Fibroblast of pulmonary artery (primary cell): ENCODE data around the gene PTPRA.

ENCODE experiments used
- DNase-seq: peaks from one replicate; pipeline ENCODE4 v3.0.0-alpha.2; 2010; ENCODE audit warnings: low read depth
- H3K4me3 ChIP-seq: replicated peaks from 2 replicates; pipeline ENCODE4 v1.5.1; 2011; ENCODE audit warnings: low read depth, mild to moderate bottlenecking, control low read depth, low read length, moderate library complexity
- TF ChIP-seq, protein P1 (sequence below): IDR thresholded peaks from 2 replicates; pipeline ENCODE4 v1.5.1; 2011; ENCODE audit warnings: mild to moderate bottlenecking, control low read depth, low read length, inconsistent platforms; ENCODE audit errors: missing control alignments

The PTPRA gene

DNA sequence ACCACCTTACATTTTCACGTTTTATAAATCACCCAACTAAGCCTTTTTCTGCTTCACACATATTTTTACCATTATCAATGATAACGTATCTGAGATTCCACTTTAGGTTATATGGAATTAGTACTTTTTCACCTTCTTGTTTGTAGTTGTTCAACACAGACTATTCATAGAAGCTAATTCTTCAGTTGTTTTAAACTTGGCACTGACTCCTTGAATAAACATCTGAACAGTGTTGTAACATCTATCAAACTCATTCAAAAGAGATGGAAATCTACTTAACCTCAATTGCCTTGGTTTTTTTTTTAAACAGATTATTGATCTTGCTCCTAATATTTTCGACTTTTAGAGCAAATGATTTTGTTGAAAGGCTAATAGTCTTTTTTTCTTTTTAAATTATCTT, 34.2 kb downstream of the PTPRA start:
- H3K4me3 ChIP-seq = no peak overlapping the region
- DNase-seq = no peak
- TF ChIP-seq, protein P1, sequence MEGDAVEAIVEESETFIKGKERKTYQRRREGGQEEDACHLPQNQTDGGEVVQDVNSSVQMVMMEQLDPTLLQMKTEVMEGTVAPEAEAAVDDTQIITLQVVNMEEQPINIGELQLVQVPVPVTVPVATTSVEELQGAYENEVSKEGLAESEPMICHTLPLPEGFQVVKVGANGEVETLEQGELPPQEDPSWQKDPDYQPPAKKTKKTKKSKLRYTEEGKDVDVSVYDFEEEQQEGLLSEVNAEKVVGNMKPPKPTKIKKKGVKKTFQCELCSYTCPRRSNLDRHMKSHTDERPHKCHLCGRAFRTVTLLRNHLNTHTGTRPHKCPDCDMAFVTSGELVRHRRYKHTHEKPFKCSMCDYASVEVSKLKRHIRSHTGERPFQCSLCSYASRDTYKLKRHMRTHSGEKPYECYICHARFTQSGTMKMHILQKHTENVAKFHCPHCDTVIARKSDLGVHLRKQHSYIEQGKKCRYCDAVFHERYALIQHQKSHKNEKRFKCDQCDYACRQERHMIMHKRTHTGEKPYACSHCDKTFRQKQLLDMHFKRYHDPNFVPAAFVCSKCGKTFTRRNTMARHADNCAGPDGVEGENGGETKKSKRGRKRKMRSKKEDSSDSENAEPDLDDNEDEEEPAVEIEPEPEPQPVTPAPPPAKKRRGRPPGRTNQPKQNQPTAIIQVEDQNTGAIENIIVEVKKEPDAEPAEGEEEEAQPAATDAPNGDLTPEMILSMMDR = no peak

DNA sequence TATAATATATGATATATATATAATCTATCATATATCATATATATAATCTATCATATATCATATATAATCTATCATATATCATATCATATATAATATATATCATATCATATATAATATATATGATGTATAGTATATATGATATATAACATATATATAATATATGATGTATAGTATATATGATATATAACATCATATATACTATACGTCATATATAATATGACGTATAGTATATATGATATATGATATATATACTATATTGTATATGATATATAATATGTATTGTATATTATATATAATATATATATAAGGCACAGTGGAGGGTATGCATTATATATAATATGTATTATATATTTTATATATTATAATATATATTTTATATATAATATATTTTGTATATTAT, 36.7 kb downstream of the PTPRA start:
- no peak overlapping the region for H3K4me3 ChIP-seq
- TF ChIP-seq, protein P1 = no peak
- DNase-seq = no peak

- no peak overlapping the region for H3K4me3 ChIP-seq
- TF ChIP-seq, protein P1 = no peak
- no peak for DNase-seq
These were observed 37.9 kb downstream of the PTPRA start for GRCh38 chr20:2911200-2911599.

GRCh38 chr20:2914160-2914559, 40.9 kb downstream of the PTPRA start:
- DNase-seq = peak; percentile 45
- TF ChIP-seq, protein P1 = peak; percentile 34
- no peak overlapping the region for H3K4me3 ChIP-seq

GRCh38 chr20:2917266-2917665, 44.0 kb downstream of the PTPRA start:
- no peak for DNase-seq
- TF ChIP-seq, protein P1 = no peak
- no peak overlapping the region for H3K4me3 ChIP-seq

- TF ChIP-seq, protein P1 = no peak
- no peak overlapping the region for H3K4me3 ChIP-seq
- no peak for DNase-seq
These were observed 45.1 kb downstream of the PTPRA start for GRCh38 chr20:2918096-2919049.
